ENCODE results near the gene KRTAP8-1.

KRTAP8-1 gene, protein sequence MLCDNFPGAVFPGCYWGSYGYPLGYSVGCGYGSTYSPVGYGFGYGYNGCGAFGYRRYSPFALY

GRCh38 chr21:30813174-30813573, at the start of gene KRTAP8-1:
TSS of gene KRTAP8-1 (minus strand) at chr21:30813274. CDS start at chr21:30813220, 54 bp downstream.
- intact Hi-C loops (cut with DNase I) = no loop called here
- DNase-seq = no peak

GRCh38 chr21:30847627-30848500, 34.8 kb upstream of the KRTAP8-1 start:
- DNase-seq = no peak
- intact Hi-C loops (cut with DNase I) = no loop called here

GRCh38 chr21:30842990-30843389, 29.9 kb upstream of the KRTAP8-1 start:
- intact Hi-C loops (cut with DNase I) = no loop called here
- no peak for DNase-seq

GRCh38 chr21:30839304-30839703, 26.2 kb upstream of the KRTAP8-1 start:
- intact Hi-C loops (cut with DNase I) = no loop called here
- DNase-seq = peak in 16 of 42 donors; percentile 5 to 52 (median 17)

DNA sequence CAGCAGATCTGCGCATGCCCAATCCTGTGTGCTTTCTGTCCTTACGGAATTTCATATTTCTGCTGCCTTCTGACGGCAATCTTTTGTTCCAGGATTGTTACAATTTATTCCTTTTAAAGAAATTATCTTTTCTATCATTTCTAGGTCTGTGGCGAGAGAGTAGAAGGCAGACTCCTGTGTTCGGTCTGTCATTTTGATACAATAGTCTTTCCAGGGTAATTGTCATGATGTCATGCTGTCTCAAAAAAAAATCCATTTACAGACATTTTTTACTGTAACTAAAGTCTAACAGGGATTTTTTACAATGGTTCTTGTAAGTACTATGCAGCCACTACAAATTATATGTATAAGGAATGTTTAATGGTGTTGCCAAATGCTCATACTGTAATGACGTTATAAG, 25.5 kb upstream of the KRTAP8-1 start:
- intact Hi-C loops (cut with DNase I) = no loop called here
- peak in 2 of 42 donors; percentile 4 to 25 for DNase-seq

- DNase-seq = peak in 1 of 42 donors; percentile 25
- intact Hi-C loops (cut with DNase I) = no loop called here
These were observed 18.2 kb upstream of the KRTAP8-1 start for GRCh38 chr21:30831194-30831765.

- DNase-seq = no peak
- intact Hi-C loops (cut with DNase I) = no loop called here
These were observed 16.6 kb upstream of the KRTAP8-1 start, which contains the start of gene KRTAP7-1 for GRCh38 chr21:30829659-30830058. TSS of gene KRTAP7-1 (minus strand) at chr21:30829759. CDS start at chr21:30829698, 61 bp downstream.

- DNase-seq = no peak
- intact Hi-C loops (cut with DNase I) = no loop called here
These were observed 6.0 kb upstream of the KRTAP8-1 start for GRCh38 chr21:30818837-30819610.

DNA sequence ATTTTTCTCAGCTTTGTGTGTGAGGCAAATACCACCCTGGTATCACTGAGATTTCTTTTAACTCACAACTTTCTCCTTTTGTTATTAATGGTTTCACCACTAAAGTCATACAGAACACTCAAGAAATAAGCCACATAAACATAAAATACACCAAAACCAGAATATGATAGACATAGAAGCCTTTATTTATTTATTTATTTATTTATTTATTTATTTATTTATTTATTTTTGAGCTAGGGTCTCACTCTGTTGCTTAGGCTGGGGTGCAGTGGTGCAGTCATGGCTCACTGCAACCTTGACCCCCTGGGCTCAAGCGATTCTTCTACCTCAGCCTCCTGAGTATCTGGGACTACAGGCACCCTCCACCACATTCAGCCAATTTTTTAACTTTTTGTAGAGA, 12.5 kb downstream of the KRTAP8-1 start:
- intact Hi-C loops (cut with DNase I) = no loop called here
- no peak for DNase-seq

DNA sequence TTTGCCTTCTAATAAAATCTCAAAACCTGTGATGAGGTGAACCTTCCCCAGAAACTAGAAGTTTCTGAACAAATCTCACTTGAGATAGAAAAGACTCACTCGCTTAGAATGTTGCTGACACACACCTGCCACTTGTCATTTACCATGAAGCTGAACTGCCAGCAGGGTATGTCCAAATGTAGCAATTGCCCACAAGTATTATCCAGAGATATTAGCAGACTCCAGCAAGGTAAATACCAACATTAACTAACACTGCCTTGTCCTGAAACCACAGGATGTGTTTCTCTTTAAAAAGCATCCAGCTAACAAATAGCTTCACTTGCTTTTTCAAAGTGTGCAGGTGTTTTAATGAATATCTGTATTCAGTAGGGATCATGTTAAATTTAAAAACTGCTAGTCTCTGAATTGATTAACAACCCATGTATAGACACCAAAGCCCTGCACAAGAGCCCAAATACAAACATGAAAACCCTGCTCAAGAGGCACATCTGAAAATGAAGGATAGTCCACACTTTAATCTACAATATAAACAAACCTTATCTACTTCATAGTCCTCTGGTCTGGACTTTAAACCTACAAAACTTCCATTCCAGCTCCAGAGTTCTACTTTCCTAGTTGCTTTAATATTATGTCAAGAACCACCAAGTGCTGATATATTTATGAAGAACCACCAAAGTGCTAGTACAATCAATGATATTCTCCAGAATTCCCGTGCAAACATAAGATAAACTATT, 19.3 kb downstream of the KRTAP8-1 start:
- DNase-seq = no peak
- intact Hi-C loops (cut with DNase I) = no loop called here

DNA sequence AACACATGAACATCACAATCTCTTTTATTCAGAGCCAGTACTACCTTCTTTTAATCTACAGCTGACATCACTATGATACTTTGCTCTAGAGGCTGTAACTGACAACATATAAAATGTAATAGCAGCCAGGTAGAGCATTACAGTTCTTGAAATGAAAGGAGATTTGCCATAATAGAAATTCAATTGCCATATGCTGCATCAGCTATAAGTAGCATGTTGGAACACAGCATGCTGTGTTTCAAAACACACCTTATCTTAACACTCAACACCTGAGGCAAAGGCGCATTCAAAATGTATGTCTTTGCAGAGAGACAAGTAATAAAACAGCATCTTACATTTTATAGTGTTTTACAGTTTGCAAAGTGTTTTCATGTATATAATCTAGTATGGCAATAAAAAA, 33.8 kb downstream of the KRTAP8-1 start:
- intact Hi-C loops (cut with DNase I) = no loop called here
- DNase-seq = no peak

- no peak for DNase-seq
- intact Hi-C loops (cut with DNase I) = no loop called here
These were observed 43.2 kb downstream of the KRTAP8-1 start for GRCh38 chr21:30769724-30770431.
